GM18868 (cell line): ENCODE data around the gene BAIAP2.

Experiments
- ATAC-seq: cut with Tn5 transposase; IDR thresholded peaks from one replicate; pipeline ENCODE4 v1.9.1; 2021; ENCODE audit warnings: mild to moderate bottlenecking, moderate library complexity; ENCODE audit not compliant: unreplicated experiment

BAIAP2 gene

DNA sequence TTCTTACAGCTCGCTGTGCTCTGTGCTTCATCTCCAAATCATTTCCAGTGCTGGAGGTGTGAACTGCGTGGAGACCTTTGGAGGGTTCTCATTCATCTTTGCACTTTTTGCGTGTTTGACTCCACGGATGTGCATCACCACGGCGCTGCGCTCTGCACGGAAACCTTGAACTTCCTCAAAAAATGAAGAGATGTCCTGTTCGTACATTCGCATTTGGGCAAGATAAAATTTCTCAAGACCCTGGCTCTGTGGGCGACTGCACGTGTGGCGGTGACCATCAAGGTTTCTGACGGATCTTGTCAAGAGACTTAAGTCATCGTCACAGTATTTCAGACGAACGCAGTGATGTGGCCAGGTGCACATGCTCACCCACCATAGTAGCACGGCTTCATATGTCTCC lies 120.0 kb downstream of the BAIAP2 start:
- no peak for ATAC-seq

DNA sequence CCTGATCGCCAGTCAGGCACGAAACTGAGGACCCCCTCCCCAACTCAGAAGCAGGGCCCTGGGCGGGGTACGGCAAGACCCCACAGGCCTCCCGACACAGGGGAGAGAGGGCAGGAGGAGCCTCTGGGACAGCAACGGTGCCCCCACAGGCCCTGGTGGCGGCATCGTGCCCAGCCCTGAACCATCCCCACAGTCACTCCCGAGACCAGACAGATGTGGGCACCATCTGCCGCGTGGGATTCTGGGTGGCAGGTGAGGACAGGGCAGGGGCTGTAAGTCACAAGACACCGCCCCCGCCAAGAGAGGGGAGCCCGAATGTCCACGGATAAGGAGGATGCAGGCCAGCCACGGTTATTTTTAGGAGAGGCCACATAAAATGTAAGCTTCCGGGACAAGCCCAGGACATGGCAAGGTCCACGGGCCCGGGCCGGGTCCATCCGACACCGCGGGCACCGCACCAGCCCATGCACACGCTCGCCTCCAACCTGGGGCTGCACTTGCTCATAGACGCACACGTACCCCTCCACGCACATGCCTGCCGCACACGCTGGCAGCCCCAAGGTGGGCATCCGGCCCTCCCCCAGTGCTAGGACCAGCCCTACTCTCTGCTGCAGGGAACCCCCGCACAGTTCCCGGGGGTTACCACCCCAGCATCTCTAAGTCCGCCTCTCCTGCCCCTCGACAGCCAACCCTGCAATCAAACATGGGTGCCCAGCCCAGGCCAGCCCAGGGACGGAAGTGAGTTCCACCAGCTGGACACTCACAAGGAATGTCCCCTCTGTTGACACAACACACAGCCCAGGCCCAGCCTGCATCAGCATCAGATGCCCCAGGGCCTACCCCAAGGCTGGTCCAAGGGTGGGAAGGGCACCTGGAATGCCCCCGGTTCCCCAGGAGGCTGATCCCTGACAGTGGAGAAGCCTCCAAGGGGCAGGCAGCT lies 122.2 kb downstream of the BAIAP2 start:
- ATAC-seq: no peak

- no peak for ATAC-seq
Measured at GRCh38 chr17:81157848-81158687, 123.1 kb downstream of the BAIAP2 start.

DNA sequence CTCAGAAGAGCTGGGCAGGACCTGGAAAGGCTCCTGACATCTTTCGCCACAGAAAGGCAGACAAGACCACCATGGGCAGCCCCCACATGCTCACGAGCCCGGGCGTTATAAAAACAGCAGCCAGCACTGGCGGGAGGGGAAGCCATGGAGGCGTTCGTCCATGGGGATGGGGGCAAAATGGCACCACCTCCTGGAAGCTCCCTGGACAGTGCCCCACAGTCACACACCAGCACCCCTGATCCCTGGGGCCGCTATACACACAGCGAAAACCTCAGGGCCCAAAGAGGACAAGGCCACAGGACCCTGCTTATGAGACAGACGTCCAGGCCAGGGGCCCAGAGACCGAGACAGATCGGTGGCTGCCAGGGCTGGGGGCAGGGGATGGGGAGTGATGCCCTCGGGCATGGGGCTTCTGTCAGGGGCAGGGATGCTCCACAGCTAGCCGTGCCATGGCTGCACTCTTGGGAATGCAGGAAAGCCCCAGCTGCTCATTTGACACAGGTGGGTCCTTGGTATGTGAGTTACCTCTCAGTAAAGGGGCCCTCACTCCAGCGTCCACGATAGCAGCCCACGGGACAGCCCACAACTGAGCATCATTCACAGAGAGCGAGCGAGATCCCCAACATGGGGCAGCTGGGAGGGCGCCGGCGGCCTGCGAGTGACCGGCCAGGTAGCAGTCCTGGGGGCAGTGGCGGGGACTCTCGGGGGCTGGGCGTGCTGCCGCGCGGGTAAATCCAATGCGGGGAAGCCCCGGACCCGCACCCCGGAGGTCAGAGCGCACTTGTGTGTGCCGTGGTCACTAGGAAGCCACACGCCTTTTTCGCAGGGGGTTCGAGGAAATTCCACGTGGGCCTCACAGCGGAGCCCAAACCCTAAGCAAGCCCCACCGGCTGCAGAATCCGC lies 124.0 kb downstream of the BAIAP2 start:
- ATAC-seq: no peak

DNA sequence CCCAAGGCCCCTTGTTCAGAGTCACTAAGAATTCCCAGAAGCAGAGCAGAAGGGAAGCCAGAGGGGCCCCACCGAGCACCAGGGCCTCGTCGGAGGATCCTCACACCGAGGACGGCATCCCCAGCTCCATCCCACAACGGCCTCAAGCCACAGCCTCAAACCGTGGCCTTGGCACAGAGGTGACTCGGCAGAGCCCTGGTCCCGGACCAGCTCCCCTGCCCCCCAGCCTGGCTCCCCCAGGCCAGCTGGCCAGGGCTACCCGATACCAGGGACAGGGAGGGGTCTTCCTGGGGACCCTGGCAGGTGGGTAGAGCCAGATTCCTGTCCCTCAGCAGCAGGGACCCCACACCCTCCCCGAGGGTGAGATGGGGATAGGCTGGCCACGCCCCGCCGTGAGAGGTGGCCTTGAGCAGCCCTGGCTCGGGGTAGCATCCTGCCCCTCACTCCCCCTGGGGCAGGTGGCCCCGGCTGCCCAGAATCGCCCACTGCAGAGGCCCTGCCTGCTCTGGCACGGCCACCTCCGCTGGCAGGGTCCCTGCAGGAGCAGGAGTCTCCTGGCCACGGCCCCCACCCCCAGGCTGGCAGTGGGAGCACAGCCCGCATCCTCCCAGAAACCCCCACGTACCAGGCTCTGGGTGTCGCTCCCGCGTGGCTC lies 124.8 kb downstream of the BAIAP2 start:
- ATAC-seq: no peak

- no peak for ATAC-seq
Measured at GRCh38 chr17:81160306-81160705, 125.4 kb downstream of the BAIAP2 start.

DNA sequence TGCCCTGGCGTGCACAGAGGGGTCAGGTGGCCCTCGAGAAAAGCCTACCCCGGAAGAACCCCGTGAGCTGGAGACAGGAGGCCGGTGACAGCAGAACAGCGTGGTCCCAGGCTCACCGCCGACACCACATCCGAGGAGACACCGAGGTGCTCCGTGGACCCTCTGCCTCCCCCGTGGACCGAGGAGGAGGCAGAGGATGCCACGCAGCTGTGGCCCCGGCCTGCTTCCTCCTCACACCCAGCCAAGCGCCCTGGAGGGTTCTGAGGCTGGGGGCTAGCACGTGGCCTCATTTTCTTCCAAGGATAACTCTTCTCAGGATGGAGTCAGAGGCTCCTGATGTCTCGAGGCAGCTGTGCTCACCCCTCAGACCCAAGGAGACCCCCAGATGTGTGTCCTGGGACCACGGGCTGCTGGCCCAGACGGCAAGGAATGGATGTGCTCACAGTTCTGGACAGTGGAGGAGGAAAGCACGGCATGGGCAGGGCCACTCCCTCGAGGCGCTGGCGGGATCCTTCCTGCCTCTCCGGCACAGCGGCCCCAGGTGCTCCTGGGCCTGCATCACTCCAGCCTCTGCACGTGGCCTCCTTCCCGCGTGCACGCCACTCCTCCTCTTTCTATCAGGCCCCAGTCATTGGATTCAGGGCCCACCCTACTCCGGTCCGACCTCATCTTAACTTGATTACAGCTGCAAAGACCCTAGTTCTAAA lies 125.9 kb downstream of the BAIAP2 start:
- no peak for ATAC-seq

GRCh38 chr17:81161536-81161935 lies 126.6 kb downstream of the BAIAP2 start:
- ATAC-seq: no peak

- no peak for ATAC-seq
Measured at GRCh38 chr17:81161972-81162371, 127.0 kb downstream of the BAIAP2 start.

GRCh38 chr17:81162491-81162890 lies 127.5 kb downstream of the BAIAP2 start:
- no peak for ATAC-seq

GRCh38 chr17:81163051-81163695 lies 128.2 kb downstream of the BAIAP2 start:
- ATAC-seq: no peak

- no peak for ATAC-seq
Measured at GRCh38 chr17:81163703-81164370, 128.9 kb downstream of the BAIAP2 start.

GRCh38 chr17:81164371-81165245 lies 129.7 kb downstream of the BAIAP2 start:
- ATAC-seq: no peak

DNA sequence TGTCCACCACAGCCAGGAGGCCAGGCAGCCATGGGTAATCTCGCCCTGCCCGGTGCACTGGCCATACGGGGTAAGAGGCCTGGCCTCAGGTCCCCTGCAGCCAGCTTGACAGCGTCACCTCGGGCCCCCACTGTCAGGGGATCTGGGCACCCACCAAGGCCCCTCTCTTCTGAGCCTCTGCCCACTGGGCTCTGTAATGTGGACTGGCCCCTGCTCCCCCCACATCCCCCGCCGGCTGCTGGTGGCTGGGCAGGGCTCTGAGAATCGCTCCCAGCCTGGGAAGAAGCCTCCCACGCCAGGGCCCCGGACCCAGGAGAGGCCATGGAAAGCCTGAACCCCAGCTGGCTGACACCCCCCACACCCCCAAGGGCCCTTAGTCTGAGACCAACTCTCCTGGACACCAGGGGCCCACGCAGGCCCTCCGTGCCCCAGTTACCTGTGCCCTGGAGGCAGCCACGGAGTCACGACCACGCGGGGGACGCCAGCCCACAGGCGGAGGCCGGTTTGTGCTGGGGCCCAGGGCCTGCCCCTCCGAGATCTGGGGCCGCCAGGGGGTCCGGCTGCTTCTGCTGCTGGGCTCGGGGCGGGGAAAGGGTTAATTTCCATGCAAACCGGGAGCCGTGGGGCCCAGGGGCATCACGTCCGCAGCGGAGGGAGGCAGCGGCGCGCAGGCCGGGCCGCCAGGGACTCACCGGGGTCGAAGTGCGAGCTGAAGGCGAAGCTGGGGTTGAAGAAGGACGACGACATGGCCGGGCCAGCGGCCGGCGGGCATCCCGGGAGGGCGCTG lies 130.5 kb downstream of the BAIAP2 start, which contains the start of gene PVALEF:
TSS of gene PVALEF (plus strand) at position 262 of the 787 bp plus-strand sequence. CDS start 15,720 bp downstream, outside the sequence.
- ATAC-seq: no peak

DNA sequence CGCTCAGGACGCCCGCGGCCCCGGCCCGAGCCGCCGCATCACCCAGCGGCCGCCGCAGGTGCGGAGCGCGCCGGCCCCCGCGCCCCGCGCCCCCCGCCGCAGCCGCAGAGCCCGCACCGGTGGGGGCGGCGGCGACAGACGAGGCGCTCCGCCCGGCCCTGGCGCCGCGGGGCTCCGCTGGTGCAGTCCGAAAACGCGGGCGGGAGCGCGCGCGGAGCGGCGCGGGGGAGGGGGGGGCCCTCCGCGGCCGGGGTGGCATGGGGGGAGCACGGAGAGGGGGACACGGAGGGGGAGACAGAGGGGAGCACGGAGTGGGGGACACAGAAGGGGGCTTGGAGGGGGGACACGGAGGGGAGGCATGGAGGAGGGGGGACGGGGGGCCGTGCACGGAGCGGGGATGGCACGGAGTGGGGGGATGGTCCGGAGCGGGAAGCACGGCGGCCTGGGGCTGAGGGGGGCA lies 131.1 kb downstream of the BAIAP2 start, which contains the start of gene AATK:
TSS of gene AATK (minus strand) at position 189 of the 460 bp plus-strand sequence. CDS start 229 bp downstream, outside the sequence.
- ATAC-seq: no peak
